GM18517 (cell line): Measurements from ENCODE around the gene PATJ.
"Not testable (repeated sequence)": the region's sequence is repeated elsewhere in the genome, so short reads cannot be mapped to it uniquely, and the experiment has no call there.

Source experiments
- ATAC-seq: cut with Tn5 transposase; IDR thresholded peaks from one replicate; pipeline ENCODE4 v1.9.1; 2021; ENCODE audit warnings: mild to moderate bottlenecking, moderate library complexity; ENCODE audit not compliant: unreplicated experiment

Gene PATJ

DNA sequence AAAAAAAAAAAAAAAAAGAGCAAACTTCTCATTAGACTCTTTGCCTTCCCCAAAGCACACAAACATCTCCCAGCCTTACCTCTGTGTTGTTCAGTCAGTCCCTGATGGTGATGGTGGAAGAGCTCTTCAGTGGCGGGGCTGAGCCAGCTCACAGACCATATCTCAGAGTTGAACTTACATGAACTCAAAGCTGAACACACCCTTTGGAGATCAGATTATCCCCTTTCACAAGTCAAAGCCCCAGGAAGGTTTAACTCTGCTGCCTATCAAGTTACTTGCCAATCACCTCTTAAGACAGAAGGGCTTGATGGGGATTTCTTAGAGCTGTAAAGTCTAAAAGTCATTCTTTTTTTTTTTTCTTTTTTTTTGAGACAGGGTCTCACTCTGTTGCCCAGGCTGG lies 397.1 kb downstream of the PATJ start:
- ATAC-seq, result no peak

DNA sequence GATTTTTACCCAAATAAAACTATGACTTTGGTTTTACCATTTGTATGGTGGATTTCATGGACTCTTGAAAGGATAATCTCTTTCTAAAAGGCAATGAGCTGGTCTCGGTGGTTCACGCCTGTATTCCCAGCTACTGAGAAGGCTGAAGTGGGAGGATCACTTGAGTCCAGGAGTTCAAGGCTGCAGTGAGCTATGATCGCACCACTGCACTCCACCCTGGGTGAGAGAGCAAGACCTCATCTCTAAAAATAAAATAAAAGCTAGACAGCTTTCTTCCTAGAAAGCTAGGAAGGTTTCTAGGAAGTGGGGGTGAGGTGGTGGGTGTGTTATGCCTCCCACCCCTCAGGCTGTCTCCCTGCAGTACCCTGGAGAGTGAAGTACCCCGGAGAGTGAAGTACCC lies 398.4 kb downstream of the PATJ start:
- no peak for ATAC-seq

DNA sequence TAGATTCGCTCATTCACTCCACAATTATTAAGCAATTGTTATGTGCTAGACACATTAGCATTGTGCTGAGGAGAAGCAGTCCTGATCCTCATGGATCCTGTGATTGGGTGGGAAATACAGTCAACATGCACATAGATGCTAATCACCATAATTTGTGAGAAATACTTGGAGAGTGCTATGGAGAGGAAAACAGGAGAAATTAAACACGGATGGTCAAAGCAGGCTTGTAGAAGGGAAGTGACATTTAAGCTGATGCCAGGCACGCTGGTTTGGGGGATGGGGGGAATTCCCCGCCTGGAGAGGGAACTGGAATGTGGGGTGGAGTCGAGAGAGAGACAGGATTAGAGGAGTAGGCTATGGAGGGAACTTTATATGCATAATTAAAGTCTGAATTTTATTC lies 400.2 kb downstream of the PATJ start:
- ATAC-seq, result no peak

DNA sequence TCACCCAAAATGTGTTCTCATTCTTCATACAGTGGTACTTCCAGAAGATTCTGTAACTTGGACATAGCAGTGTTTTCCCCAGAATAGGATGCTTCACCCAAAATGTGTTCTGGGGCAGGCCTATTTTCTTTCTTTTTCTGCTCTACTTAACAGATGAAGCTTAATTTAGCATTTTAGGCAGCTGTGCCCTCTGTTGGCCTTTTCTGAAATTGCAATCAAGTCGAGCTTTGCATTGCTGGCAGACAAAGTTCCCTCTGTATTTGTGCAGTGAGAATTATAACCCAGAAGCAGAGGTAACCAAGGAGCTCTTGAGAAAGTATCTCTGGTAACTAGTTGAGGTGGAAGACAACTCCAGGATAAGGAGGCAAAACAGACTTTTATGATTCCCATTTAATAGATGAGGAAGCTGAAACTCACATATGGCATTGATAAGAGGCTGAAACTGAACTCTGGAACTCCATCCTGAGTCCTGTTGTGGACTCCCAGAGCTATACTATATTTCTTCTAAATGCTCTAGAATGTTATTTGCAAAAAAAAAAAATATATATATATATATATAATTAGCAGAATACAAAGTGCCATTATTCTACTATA lies 402.1 kb downstream of the PATJ start:
- no peak for ATAC-seq

DNA sequence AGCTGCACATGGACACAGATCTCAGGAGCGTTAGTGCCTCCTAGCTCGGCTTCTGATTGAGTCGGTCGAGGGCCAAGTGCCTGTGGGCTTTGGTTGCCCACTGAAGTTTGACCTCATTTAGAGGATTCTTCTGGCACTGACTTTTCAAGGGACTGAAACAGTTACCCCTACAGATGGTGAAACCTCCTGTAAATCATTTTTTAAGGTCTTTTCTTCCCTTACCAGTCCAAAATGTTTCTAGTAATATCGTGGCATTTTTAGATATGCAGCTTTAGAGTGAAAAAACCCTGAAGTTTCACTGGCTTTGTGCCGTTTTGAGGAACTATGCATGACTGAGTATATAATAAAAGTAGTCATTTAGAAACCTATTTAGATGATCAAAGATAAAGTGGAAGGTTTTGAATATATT lies 417.7 kb downstream of the PATJ start:
- ATAC-seq, result peak; percentile 77

DNA sequence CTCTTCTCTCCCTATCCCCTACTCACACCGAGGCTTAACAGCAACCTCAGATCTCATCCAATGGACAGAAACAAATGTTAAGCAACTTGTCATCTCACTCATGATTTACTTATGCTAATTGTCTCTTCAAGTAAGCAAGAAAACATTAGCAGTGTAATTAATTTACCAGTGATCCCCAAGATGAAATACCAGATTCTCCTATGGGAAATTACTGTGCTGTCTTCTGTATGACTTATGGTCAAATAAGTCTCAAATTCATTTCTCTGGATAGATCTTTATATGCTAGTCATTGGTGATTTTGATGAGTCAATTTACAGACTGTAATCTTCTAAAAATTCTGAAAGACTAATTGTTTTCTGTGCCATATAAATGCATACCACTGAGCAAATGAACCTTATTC lies 419.4 kb downstream of the PATJ start:
- ATAC-seq, result no peak

DNA sequence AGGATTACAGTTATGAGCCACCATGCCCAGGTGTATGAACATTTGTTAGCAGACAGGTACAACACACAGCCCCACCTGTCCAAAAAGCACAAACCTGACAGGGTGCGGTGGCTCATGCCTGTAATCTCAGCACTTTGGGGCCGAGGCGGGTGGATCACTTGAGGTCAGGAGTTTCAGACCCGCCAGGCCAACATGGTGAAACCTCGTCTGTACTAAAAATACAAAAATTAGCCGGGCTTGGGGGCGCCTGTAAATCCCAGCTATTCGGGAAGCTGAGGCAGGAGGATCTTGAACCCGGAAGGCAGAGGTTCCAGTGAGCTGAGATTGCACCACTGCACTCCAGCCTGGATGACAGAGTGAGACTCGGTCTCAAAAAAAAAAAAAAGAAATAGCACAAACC lies 428.1 kb downstream of the PATJ start:
- ATAC-seq, result not testable (repeated sequence)

DNA sequence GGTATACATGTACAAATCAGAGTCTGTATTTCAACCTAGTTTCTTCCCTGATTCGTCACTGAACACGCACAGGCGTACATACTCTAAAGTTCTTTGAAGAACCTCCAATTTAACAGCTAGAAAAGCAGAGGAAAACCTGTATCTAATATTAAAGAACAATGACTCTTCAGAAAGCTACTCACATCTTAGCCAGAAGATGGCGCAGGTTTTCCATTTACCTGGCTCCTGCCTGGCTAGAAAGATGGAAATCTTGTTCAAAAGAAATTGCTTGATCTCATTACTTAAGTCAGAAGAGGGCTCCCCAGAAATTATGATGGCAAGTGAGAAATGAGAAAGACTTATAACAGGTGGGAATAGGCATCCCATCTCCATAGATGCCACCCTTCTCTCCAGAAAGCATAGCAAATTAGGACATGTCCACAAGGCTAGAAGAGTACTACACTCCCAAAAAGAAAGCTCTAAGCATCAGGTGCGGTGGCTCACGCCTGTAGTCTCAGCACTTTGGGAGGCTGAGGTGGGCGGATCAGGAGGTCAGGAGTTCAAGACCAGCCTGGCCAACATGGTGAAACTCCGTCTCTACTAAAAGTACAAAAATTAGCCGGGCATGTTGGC lies 433.4 kb downstream of the PATJ start:
- ATAC-seq, result no peak

DNA sequence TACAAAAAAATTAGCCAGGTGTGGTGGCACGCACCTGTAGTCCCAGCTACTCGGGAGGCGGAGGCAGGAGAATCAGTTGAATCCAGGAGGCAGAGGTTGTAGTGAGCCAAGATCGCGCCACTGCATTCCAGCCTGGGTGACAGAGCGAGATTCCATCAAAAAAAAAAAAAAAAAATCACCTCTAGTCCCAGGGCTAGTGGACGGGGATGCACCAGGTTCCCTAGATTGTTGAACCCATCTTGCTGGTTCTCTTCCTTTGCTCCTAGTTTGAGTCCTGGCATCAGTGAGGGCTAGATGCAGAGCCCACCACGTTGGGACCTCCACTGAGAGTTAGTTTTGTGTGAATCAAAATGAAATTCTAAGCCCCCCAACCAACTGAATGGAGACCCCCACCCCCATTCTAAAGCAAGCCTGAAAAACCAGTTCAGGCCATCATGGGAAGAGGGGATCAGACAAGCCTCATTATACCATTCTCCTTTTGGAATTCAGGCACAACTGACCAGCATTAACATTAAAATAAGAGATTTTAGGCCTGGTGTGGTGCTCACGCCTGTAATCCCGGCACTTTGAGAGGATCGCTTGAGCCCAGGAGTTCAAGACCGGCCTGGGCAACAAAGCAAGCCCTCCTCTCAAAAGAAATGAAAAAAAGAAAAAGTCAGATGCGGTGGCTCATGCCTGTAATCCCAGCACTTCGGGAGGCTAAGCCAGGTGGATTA lies 434.5 kb downstream of the PATJ start:
- ATAC-seq, result no peak

DNA sequence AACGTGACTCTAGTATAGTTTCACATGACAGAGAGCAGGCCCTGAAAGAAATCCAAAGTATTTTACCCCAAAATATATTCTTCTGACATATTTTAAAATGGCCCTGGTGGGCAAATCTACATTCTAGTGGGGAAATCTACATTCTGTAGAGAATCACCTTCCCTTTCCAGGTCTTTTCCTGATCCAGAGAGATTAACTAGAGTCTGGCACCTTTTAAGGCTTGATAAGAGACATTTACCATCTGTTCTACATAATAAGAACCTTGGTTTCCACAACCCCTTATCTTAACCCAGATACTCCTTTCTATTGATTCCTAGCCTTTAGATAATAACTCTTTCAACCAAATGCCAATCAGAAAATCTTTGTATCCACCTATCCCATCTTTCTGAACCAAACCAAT lies 435.3 kb downstream of the PATJ start:
- ATAC-seq, result no peak

DNA sequence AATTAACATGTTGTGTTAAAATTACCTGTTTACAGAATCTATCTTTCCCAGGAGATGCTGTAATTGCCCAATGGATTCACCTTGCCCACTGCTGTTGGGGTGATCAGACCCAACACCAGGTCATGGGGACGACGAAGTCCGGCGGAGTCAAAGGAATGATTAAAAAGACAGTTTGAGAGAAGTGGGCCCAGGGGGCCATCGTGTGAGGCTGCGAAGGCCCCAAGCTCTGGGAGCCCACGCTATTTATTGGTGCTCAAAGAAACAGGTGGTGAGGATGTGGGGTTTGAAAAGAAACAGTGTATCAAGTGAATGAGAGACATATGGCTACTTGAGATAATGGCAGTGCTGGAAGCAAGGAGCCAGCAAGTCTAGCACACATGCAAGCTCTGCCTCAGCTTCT lies 436.1 kb downstream of the PATJ start:
- ATAC-seq, result no peak

DNA sequence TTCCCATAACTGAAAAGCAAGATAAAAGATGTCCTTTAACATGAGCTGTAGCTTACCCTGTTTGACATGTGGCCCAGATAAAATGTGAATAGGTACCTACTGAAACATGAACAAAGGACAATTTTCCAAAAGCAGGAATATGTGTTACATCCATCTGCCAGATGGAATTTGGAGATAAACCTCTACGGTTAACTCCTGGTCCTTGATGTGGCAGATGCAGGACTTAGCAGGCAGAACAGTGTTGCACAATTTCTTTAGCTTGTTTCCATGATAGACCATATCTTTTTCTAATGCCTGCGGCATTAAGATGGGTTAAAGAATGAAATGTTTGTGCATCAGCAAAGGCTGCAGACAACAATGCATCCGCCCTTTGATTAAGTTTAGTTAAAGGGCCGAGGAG lies 437.8 kb downstream of the PATJ start:
- ATAC-seq, result not testable (repeated sequence)

DNA sequence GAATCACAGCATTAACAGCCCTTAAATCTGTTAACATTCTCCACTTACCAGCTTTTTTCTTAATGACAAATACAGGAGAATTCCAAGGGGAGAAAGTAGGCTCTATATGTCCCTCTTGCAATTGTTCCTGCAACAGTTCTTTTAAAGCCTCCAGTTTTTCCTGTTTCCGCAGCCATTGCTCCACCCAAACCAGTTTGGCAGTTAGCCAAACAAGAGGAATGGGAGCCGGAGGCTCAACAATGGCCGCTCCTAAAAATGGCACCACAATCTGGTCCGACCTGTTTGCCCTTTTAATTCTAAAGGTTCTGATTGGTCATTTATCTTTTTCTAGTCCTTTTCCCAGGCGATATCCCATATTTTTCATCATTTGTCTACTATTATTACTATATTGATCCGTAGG lies 438.4 kb downstream of the PATJ start:
- no peak for ATAC-seq

DNA sequence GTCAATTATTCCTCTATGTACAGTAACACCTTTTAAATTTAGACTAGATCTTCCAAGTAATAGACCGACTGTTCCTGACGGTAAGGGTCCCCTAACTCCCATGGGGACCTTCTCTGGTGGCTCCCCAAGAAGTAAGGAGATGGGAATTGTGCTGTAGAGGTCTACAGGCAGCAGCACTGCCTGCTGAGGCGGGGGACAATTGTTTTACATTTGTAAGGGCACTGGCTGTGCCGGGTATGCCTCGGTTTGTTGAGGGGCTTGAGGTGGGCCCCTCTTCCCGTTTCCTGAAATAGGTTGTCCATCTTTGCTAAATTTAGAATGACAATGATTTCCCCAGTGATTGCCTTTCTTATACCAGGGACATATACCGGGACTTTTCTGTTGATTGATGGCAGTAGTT lies 439.3 kb downstream of the PATJ start:
- ATAC-seq, result no peak

DNA sequence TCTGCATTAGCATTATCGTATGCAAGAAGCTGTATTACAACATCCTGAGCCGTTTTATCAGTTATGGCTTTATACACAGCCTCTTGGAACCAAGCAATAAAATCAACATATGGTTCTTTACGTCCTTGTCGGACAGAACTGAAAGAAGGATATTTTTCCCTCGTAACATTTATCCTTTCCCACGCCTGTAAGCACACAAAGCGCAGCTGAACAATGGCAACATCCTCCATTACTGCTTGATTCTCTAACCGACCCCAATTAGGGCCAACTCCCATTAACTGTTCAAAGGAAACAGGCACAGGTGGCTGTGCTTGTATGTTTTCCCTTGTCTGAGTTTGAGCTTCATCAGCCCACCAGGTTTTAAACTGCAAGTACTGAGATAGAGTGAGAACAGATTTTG lies 439.9 kb downstream of the PATJ start:
- not testable (repeated sequence) for ATAC-seq

DNA sequence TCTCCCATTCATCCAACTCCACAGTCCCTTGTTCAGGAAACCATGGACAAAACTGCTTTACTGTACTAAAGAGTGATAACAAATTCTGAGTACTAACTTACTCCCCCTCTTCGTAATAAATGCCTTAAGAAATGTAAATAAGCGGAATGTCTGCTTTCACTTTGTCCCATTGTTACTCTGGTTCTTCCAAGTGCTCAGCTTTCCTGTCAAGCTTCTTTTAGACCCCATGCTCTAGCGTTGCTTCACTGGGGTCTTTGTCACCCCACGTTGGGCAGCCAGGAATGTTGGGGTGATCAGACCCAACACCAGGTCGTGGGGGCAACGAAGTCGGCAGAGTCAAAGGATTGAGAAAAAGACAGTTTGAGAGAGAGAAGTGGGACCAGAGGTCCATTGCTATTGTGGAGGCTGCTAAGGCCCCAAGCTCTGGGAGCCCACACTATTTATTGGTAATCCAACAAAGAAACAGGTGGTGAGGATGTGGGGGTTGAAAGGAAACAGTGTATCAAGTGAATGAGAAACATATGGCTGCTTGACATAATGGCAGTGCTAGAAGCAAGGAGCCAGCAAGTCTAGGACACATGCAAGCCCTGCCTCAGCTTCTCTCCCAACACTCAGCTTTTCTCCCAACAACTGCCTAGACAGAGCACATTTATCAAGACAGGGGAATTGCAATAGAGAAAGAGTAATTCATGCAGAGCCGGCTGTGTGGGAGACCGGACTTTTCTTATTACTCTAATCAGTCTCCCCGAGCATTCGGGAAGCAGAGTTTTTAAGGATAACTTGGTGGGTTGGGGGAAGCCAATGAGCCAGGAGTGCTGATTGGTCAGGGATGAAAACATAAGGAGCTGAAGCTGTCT lies 441.1 kb downstream of the PATJ start:
- not testable (repeated sequence) for ATAC-seq

DNA sequence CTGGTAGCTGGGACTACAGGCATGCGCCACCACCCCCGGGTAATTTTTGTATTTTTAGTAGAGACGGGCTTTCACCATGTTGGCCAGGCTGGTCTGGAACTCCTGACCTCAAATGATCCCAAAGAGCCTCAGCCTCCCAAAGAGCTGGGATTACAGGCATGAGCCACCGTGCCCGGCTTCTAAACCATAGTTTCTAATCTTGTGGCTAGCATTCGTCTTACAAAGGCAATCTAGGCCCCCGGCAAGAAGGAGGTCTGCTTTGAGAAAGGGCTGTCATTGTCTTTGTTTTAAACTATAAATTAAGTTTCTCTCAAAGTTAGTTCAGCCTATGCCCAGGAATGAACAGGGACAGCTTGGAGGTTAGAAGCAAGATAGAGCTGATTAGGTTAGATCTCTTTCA lies 442.1 kb downstream of the PATJ start:
- ATAC-seq, result no peak

DNA sequence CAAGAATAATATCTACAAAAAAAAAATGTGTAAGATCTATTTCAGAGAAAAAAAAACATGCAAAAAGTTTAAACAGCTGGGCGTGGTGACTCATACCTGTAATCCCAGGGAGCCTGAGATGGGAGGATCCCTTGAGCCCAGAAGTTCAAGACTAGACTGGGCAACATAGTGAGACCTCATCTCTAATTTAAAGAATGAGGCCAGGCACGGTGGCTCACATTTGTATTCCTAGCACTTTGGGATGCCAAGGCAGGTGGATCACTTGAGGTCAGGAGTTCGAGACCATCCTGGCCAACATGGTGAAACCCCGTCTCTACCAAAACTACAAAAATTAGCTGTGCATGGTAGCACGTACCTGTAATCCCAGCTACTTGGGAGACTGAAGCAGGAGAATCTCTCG lies 443.0 kb downstream of the PATJ start:
- not testable (repeated sequence) for ATAC-seq

DNA sequence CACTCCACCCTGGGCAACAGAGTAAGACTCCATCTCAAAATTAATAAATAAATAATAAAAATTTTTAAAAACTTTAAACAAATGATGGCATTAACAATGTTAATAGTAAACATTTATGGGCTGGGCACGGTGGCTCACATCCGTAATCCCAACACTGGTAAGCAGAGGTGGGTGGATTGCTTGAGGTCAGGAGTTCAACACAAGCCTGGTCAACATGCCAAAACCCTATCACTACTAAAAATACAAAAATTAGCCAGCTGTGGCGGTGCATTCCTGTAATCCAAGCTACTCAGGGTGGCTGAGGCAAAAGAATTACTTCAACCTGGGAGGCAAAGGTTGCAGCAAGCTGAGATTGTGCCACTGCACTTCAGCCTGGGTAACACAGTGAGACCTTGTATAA lies 443.4 kb downstream of the PATJ start:
- no peak for ATAC-seq

DNA sequence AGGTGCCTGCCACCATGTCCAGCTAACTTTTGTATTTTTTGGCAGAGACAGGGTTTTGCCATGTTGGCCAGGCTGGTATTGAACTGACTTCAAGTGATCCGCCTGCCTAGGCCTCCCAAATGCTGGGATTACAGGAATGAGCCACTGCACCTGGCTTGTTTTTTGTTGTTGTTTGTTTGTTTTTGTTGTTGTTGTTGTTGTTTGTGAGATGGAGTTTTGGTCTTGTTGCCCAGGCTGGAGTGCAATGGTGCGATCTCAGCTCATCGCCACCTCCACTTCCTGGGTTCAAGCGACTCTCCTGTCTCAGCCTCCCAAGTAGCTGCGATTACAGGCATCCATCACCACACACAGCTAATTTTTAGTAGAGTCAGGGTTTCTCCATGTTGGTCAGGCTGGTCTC lies 445.3 kb downstream of the PATJ start:
- ATAC-seq, result no peak

DNA sequence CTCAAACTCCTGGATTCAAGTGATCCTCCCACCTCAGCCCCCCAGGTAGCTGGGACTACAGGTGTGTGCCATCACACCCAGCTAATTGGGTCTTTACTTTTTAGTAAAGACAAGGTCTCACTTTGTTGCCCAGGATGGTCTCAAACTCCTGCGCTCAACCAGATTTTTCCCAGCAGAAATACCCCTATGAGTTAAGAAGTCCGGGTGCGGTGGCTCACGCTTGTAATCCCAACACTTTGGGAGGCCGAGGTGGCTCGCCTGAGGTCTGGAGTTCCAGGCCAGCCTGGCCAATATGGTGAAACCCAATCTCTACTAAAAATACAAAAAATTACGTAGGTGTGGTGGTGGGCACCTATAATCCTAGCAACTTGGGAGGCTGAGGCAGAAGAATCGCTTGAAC lies 445.8 kb downstream of the PATJ start:
- no peak for ATAC-seq
